ENCODE measurements around the gene DNAJA3. TPM values are rescaled to one million over a fixed set of nuclear protein-coding genes. Genes with fewer than 3 reads are reported as not detected.

DNAJA3 gene
- total and polyA plus RNA-seq, 2 donors (not counting 3 experiments of a cell fraction or from before 2014, with no cell fraction given), result 33.4 to 45.4 TPM

DNA sequence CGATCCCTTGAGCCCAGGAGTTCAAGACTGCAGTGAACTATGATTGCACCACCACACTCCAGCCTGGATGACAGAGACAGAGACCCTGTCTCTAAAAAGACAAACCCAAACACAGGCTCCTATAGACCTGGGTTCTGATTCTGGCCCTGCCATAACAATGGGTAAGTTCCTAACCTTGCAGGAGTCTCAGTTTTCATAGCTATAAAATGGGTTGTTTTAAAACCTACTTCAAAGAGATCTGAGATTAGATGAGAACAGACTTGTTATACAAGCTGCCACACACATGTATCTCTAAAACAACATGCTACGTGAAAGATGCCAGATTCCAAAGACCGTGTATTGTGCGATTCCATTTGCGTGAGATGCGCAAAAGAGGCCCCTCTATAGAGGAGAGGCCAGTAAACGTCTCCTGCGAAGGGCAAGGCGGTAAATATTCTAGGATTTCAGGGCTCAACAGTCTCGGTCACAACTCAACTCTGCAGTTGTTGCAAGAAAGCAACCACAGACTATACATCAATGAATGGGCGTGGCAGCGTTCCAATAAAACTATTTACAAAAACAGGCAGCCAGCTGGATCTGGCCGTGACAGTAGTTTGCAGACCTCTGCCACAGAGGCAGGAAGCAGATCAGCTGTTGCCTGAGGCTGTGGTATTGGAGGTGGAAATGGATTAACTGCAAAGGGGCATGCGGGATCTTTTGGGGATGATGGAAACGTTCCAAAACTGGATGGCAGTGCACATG is 15.2 kb upstream of the DNAJA3 start:
- Histone ChIP-seq H3K4me2 (ENCODE audit: insufficient read depth, low read length) (no peak overlapping the region), H3K9ac (replicated peaks; ENCODE audit: extremely low read depth, insufficient read depth, low read length) (no peak overlapping the region), H2AFZ (ENCODE audit: low read depth, low read length) (no peak overlapping the region), H3K27me3 (ENCODE audit: control insufficient read depth in 2 of 2, insufficient read depth in 2 of 2, low read length in 2 of 2) (no peaks in the 10 kb centered on the region), H3K4me1 (ENCODE audit: control insufficient read depth, extremely low read depth, insufficient read depth, low read length) (peaks cover 30% of the 10 kb centered on the region), H3K9me3 (replicated peaks; ENCODE audit: control insufficient read depth, insufficient read depth, low read length) (no peaks in the 10 kb centered on the region), H3K36me3 (ENCODE audit: control insufficient read depth in 2 of 2, extremely low read depth in 1 of 2, insufficient read depth in 2 of 2, low read length in 2 of 2) (peaks cover 6 to 16% of the 10 kb centered on the region in 2 experiments), H3K4me3 (replicated peaks in 1 of 3; ENCODE audit: insufficient read depth in 1 of 3, low read depth in 1 of 3, low read length in 3 of 3) (no peak overlapping the region), H3K27ac (ENCODE audit: insufficient read depth, low read depth, low read length) (no peak overlapping the region), H3K9me1 (replicated peaks; ENCODE audit: control insufficient read depth, extremely low read depth, insufficient read depth, low read length) (no peaks in the 10 kb centered on the region), H4K20me1 (replicated peaks; ENCODE audit: control insufficient read depth, extremely low read depth, insufficient read depth, low read length) (no peaks in the 10 kb centered on the region), H3K79me2 (ENCODE audit: control insufficient read depth, insufficient read depth, low read length) (peaks cover 39% of the 10 kb centered on the region)
- TF ChIP-seq POLR2A (IDR thresholded peaks at IDR 0.05; ENCODE audit: low read depth, low read length) (no peak), JUN (IDR thresholded peaks at IDR 0.05; ENCODE audit: borderline replicate concordance, insufficient read depth, insufficient read length, low read depth) (no peak), EZH2 (IDR thresholded peaks at IDR 0.05; ENCODE audit: borderline replicate concordance, low read depth, low read length, severe bottlenecking) (no peak), POLR2AphosphoS5 (IDR thresholded peaks at IDR 0.05; ENCODE audit: insufficient read depth, low read depth, low read length) (no peak), FOS (IDR thresholded peaks at IDR 0.05; ENCODE audit: borderline replicate concordance, insufficient read depth, low read length) (no peak), MYC (IDR thresholded peaks at IDR 0.05; ENCODE audit: low read depth, low read length) (no peak), GATA2 (IDR thresholded peaks at IDR 0.05; ENCODE audit: insufficient read depth, insufficient read length, low read depth, low read length) (no peak)
- TF ChIP-seq, protein P1, sequence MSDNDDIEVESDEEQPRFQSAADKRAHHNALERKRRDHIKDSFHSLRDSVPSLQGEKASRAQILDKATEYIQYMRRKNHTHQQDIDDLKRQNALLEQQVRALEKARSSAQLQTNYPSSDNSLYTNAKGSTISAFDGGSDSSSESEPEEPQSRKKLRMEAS (IDR thresholded peaks at IDR 0.05; ENCODE audit: insufficient read depth, insufficient read length), result no peak
- TF ChIP-seq, protein P2, sequence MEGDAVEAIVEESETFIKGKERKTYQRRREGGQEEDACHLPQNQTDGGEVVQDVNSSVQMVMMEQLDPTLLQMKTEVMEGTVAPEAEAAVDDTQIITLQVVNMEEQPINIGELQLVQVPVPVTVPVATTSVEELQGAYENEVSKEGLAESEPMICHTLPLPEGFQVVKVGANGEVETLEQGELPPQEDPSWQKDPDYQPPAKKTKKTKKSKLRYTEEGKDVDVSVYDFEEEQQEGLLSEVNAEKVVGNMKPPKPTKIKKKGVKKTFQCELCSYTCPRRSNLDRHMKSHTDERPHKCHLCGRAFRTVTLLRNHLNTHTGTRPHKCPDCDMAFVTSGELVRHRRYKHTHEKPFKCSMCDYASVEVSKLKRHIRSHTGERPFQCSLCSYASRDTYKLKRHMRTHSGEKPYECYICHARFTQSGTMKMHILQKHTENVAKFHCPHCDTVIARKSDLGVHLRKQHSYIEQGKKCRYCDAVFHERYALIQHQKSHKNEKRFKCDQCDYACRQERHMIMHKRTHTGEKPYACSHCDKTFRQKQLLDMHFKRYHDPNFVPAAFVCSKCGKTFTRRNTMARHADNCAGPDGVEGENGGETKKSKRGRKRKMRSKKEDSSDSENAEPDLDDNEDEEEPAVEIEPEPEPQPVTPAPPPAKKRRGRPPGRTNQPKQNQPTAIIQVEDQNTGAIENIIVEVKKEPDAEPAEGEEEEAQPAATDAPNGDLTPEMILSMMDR (IDR thresholded peaks at IDR 0.05; ENCODE audit: extremely low read depth in 1 of 2, insufficient read depth in 1 of 2, low read depth in 1 of 2, low read length in 2 of 2), result no peak
- intact Hi-C loops (cut with micrococcal nuclease), result no loop called here
- FAIRE-seq (peak; percentile 74), DNase-seq (ENCODE audit: low read depth, low spot score) (peak; percentile 67)
- ChIA-PET POLR2A (no interaction called here), CTCF (interaction anchor here (0.9 to 2.2 kb wide), 3 partner anchors 8 to 175 kb away, joined by 3 to 10 read pairs (median 3); no protein-coding TSS in a partner anchor)
- no TSS peak for BruUV-seq (replicated peaks)
- dilution Hi-C loops (cut with MboI; ENCODE audit: extremely low pct_ligation_motif_present, low sequenced_read_pairs), result no loop called here

Measured in endothelial cell of umbilical vein (primary cell).